HFF-Myc (cell line): ENCODE data around the gene DIO1.
A peak's percentile ranks its signal among the peaks of the same experiment; 100 is the strongest.

Experiments used
- DNase-seq: peaks from one replicate; pipeline ENCODE4 v3.0.0-alpha.2; 2011; ENCODE audit warnings: low read depth; ENCODE audit errors: extremely low read depth
- H3K4me3 ChIP-seq: replicated peaks from 2 replicates; pipeline ENCODE4 v1.5.1; 2011; ENCODE audit warnings: low read depth, mild to moderate bottlenecking, control low read depth, low read length
- CTCF ChIP-seq: IDR thresholded peaks from 2 replicates; pipeline ENCODE4 v1.5.1; 2012; ENCODE audit warnings: mild to moderate bottlenecking, low read depth, low read length, control low read depth; ENCODE audit errors: missing control alignments

DIO1 gene

GRCh38 chr1:53945433-53946251 is 51.7 kb downstream of the DIO1 start, which contains the start of gene IFT25:
Gene IFT25, minus strand, starts transcription at chr1:53945699. Its CDS starts 5,617 bp downstream, at chr1:53940082.
- peak; percentile 73 for DNase-seq
- TF ChIP-seq CTCF = no peak

GRCh38 chr1:53946252-53947171 is 52.5 kb downstream of the DIO1 start, which contains the start of gene LRRC42:
Gene LRRC42, plus strand, starts transcription at chr1:53946350. Its CDS starts 5,650 bp downstream, at chr1:53952000.
- no peak for TF ChIP-seq CTCF
- H3K4me3 ChIP-seq = peak within 1 kb of the TSS; percentile 79
- no peak for DNase-seq

More at GRCh38 chr1:53945433-53946251, 51.7 kb downstream of the DIO1 start, which contains the start of gene IFT25:
- H3K4me3 ChIP-seq = peak within 1 kb of the TSS; percentile 79

- no peak for TF ChIP-seq CTCF
- peak overlapping the region; percentile 54 for H3K4me3 ChIP-seq
- no peak for DNase-seq
These were observed 53.4 kb downstream of the DIO1 start for GRCh38 chr1:53947172-53947907.

- no peak for DNase-seq
- TF ChIP-seq CTCF = no peak
- H3K4me3 ChIP-seq = no peak overlapping the region
These were observed 54.3 kb downstream of the DIO1 start for GRCh38 chr1:53948291-53948690.

- DNase-seq = no peak
- peak; percentile 73 for TF ChIP-seq CTCF
- H3K4me3 ChIP-seq = no peak overlapping the region
These were observed 55.3 kb downstream of the DIO1 start for GRCh38 chr1:53949023-53949990.
